ENCODE results near the gene DCTPP1. TPM values are rescaled to one million over a fixed set of nuclear protein-coding genes. Genes with fewer than 3 reads are reported as not detected.

DCTPP1 gene
- total and polyA plus RNA-seq, 2 of the 13 experiments (the other 11 are each of a cell fraction or from before 2014, with no cell fraction given) = 54.8 to 74.4 TPM

DNA sequence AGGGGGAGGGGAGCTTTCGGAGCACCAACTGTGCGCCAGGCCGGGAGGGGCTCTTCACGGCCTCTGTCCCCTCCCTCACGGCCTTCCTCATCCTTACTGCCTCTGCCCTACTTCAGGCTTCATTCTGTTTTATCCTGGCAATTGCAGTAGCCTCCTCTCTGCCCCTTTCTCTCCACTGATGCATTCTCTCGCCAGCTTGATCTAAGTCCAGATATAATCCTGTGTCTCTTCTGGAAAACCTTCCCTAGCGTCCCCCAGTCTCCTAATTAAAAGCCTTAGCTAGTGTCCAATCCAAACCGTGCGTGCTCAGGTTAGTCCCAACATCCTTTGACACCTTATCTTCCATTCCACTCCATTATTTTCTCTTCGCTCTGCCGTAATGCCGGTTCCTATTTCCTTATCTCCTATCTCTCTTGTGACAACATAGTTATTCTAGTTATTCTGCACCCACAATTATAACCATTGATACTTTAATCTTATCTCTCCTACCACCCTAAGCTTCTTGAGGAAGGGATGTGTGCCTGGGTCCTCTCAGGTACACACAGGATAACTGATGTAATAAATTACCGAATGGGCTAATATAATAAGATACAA lies 33.7 kb downstream of the DCTPP1 start (continued):
- TF ChIP-seq MYC (CRISPR knock-in tag; IDR thresholded peaks at IDR 0.05; ENCODE audit: borderline replicate concordance) (no peak), ZNF317 (CRISPR knock-in tag; IDR thresholded peaks at IDR 0.05) (0 out of 2 replicates have a peak, but pooled peaks have one; percentile 23), KDM5B (CRISPR knock-in tag; IDR thresholded peaks at IDR 0.05; ENCODE audit: borderline replicate concordance) (no peak), JARID2 (CRISPR knock-in tag; IDR thresholded peaks at IDR 0.05; ENCODE audit: insufficient replicate concordance) (no peak), ZNF724P (CRISPR knock-in tag; IDR thresholded peaks at IDR 0.05; ENCODE audit: borderline replicate concordance) (no peak), MBD4 (IDR thresholded peaks at IDR 0.05; ENCODE audit: borderline replicate concordance, low read length) (no peak), NONO (IDR thresholded peaks at IDR 0.05) (no peak), NONO (CRISPR knock-in tag; conservative IDR thresholded peaks at IDR 0.05) (0 out of 2 replicates have a peak, but pooled peaks have one; percentile 1), ZNF382 (CRISPR knock-in tag; IDR thresholded peaks at IDR 0.05; ENCODE audit: borderline replicate concordance) (no peak), ZFYVE20 (CRISPR knock-in tag; IDR thresholded peaks at IDR 0.05; ENCODE audit: borderline replicate concordance, low read depth) (no peak), CCDC6 (CRISPR knock-in tag; IDR thresholded peaks at IDR 0.05) (no peak), PCBP1 (IDR thresholded peaks at IDR 0.05; ENCODE audit: borderline replicate concordance, low read depth, low read length) (no peak), ZSCAN22 (CRISPR knock-in tag; IDR thresholded peaks at IDR 0.05) (0 out of 2 replicates have a peak, but pooled peaks have one; percentile 12), HOXA7 (CRISPR knock-in tag; IDR thresholded peaks at IDR 0.05) (no peak), HIVEP1 (CRISPR knock-in tag; IDR thresholded peaks at IDR 0.05) (no peak)
- TF ChIP-seq, protein P1, sequence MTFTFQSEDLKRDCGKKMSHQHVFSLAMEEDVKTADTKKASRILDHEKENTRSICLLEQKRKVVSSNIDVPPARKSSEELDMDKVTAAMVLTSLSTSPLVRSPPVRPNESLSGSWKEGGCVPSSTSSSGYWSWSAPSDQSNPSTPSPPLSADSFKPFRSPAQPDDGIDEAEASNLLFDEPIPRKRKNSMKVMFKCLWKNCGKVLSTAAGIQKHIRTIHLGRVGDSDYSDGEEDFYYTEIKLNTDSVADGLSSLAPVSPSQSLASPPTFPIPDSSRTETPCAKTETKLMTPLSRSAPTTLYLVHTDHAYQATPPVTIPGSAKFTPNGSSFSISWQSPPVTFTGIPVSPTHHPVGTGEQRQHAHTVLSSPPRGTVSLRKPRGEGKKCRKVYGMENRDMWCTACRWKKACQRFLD (CRISPR knock-in tag; IDR thresholded peaks at IDR 0.05; ENCODE audit: borderline replicate concordance) = no peak
- TF ChIP-seq, protein P2, sequence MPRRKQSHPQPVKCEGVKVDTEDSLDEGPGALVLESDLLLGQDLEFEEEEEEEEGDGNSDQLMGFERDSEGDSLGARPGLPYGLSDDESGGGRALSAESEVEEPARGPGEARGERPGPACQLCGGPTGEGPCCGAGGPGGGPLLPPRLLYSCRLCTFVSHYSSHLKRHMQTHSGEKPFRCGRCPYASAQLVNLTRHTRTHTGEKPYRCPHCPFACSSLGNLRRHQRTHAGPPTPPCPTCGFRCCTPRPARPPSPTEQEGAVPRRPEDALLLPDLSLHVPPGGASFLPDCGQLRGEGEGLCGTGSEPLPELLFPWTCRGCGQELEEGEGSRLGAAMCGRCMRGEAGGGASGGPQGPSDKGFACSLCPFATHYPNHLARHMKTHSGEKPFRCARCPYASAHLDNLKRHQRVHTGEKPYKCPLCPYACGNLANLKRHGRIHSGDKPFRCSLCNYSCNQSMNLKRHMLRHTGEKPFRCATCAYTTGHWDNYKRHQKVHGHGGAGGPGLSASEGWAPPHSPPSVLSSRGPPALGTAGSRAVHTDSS (CRISPR knock-in tag; conservative IDR thresholded peaks at IDR 0.05) = no peak
- TF ChIP-seq, protein P3, sequence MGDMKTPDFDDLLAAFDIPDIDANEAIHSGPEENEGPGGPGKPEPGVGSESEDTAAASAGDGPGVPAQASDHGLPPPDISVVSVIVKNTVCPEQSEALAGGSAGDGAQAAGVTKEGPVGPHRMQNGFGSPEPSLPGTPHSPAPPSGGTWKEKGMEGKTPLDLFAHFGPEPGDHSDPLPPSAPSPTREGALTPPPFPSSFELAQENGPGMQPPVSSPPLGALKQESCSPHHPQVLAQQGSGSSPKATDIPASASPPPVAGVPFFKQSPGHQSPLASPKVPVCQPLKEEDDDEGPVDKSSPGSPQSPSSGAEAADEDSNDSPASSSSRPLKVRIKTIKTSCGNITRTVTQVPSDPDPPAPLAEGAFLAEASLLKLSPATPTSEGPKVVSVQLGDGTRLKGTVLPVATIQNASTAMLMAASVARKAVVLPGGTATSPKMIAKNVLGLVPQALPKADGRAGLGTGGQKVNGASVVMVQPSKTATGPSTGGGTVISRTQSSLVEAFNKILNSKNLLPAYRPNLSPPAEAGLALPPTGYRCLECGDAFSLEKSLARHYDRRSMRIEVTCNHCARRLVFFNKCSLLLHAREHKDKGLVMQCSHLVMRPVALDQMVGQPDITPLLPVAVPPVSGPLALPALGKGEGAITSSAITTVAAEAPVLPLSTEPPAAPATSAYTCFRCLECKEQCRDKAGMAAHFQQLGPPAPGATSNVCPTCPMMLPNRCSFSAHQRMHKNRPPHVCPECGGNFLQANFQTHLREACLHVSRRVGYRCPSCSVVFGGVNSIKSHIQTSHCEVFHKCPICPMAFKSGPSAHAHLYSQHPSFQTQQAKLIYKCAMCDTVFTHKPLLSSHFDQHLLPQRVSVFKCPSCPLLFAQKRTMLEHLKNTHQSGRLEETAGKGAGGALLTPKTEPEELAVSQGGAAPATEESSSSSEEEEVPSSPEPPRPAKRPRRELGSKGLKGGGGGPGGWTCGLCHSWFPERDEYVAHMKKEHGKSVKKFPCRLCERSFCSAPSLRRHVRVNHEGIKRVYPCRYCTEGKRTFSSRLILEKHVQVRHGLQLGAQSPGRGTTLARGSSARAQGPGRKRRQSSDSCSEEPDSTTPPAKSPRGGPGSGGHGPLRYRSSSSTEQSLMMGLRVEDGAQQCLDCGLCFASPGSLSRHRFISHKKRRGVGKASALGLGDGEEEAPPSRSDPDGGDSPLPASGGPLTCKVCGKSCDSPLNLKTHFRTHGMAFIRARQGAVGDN (CRISPR knock-in tag; IDR thresholded peaks at IDR 0.05) = 0 out of 2 replicates have a peak, but pooled peaks have one; percentile 0
- TF ChIP-seq, protein P4, sequence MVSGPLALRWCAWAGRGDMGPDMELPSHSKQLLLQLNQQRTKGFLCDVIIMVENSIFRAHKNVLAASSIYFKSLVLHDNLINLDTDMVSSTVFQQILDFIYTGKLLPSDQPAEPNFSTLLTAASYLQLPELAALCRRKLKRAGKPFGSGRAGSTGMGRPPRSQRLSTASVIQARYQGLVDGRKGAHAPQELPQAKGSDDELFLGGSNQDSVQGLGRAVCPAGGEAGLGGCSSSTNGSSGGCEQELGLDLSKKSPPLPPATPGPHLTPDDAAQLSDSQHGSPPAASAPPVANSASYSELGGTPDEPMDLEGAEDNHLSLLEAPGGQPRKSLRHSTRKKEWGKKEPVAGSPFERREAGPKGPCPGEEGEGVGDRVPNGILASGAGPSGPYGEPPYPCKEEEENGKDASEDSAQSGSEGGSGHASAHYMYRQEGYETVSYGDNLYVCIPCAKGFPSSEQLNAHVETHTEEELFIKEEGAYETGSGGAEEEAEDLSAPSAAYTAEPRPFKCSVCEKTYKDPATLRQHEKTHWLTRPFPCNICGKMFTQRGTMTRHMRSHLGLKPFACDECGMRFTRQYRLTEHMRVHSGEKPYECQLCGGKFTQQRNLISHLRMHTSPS (CRISPR knock-in tag; IDR thresholded peaks at IDR 0.05; ENCODE audit: low read depth) = no peak
- TF ChIP-seq, protein P5, sequence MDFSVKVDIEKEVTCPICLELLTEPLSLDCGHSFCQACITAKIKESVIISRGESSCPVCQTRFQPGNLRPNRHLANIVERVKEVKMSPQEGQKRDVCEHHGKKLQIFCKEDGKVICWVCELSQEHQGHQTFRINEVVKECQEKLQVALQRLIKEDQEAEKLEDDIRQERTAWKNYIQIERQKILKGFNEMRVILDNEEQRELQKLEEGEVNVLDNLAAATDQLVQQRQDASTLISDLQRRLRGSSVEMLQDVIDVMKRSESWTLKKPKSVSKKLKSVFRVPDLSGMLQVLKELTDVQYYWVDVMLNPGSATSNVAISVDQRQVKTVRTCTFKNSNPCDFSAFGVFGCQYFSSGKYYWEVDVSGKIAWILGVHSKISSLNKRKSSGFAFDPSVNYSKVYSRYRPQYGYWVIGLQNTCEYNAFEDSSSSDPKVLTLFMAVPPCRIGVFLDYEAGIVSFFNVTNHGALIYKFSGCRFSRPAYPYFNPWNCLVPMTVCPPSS (IDR thresholded peaks at IDR 0.05) = no peak

All from HepG2 (cell line).